Iris pigment epithelial cell (primary cell): ENCODE data around the gene CDRT4.

Experiments used
- DNase-seq: peaks from one replicate; pipeline ENCODE4 v3.0.0-alpha.2; 2011; ENCODE audit warnings: low read depth

Gene CDRT4

DNA sequence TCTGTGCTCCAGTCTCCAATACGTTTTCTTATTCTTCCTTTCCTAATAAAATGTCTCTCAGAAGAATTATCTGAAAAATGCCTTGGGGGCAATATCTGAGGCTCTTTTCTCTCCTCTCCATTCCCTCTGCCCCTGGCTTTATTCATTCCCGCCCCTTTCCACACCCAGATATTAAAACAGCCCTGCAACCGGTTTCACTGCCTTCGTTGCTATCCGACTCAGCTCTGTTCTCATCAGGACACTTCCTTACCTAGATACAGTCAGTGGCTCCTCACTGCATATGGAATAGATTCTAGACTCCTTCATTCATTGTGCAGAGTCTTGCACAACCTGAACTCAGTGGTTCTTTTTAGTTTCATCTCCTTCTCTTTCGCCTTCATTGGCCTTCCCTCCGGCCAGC, 74.0 kb downstream of the CDRT4 start:
- DNase-seq, result no peak

DNA sequence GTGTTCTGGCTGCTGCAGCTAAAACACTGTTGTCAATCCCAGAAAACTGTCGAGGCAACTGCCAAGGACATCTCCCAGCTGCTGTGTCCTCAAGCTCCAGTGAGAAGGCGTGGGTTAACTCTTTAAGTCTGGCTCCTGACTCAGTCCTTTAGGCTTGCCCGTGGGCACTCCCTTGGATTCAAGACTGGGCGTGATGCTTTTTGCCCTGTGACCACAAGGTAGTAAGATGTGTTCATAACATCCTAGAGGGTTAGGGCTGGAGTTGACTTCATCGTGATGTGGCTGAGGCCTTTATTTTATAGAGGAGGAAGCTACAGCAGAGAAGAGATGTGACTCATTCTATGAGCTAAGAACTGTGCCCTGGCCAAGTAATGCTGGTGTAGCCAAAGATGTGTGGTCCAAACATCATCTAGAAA, 75.1 kb downstream of the CDRT4 start:
- peak; percentile 85 for DNase-seq

DNA sequence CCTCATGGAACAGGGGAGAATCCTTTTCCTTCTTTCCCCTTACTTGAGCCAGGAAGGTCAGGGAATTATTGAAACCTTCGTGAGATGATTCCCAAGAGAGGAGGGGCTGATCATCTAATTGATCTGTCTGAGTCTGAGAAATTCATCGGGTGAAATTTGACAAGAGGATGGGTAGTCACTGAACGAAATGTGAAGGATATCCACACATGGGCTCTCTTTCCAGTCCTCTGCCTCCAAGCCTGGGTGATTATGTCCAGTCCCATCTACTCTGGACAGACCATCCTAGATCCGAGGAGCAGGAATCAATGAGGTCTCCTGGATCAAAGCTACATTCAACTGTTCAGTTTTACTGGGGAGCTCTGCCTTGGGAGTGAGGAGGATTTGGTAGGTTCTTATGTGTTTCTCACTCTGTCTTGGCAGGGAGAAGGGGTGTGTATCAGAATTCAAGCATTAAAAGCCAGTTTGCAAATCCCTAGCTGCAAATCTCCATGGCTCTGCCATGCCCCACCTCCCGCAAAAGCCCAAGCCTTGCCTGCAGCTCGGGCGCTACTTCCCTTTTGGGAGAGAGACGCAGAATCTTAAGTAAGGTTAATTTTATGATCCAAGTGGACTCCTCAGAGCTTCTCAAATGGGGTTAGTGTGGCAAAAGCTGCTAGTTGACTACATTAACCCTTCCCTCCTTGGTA, 78.9 kb downstream of the CDRT4 start:
- no peak for DNase-seq

DNA sequence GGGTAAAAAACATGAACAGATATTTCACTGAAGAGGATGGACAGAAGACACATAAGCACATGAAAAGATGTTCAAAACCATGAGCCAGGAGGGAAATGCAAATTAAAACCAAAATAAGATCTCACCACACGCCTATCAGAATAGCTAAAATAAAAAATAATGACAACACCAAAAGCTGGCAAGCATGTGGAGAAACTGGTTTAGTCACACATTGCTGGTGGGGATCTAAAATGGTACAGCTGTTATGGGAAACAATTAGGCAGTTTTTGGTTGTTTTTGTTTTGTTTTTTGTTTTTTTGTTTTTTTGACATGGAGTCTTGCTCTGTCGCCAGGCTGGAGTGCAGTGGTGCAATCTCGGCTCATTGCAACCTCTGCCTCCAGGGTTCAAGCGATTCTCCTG, 81.3 kb downstream of the CDRT4 start:
- DNase-seq, result no peak
